ENCODE results near the gene SLITRK1.

DNA sequence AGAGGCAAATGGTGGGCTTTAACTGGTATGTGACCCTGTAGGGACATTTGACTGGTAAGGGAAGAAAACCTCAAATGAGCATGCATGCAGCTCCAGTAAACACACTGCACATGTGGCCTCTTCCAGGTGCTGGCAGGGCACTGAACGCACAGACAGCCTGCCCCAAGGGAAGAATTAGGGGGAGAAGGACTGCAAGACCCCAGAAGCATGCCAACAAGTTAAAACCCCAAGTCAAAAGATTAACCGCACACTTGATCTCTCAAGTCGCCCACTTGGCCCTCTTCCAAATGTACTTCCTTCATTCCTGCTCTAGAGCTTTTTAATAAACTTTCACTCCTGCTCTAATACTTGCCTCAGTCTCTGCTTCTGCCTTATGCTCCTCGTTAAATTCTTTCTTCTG lies 46.9 kb upstream of the SLITRK1 start:
- TF ChIP-seq, protein P1, sequence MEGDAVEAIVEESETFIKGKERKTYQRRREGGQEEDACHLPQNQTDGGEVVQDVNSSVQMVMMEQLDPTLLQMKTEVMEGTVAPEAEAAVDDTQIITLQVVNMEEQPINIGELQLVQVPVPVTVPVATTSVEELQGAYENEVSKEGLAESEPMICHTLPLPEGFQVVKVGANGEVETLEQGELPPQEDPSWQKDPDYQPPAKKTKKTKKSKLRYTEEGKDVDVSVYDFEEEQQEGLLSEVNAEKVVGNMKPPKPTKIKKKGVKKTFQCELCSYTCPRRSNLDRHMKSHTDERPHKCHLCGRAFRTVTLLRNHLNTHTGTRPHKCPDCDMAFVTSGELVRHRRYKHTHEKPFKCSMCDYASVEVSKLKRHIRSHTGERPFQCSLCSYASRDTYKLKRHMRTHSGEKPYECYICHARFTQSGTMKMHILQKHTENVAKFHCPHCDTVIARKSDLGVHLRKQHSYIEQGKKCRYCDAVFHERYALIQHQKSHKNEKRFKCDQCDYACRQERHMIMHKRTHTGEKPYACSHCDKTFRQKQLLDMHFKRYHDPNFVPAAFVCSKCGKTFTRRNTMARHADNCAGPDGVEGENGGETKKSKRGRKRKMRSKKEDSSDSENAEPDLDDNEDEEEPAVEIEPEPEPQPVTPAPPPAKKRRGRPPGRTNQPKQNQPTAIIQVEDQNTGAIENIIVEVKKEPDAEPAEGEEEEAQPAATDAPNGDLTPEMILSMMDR (IDR thresholded peaks at IDR 0.05): no peak
- TF ChIP-seq FOXJ3 (CRISPR knock-in tag; IDR thresholded peaks at IDR 0.05; ENCODE audit: borderline replicate concordance) (no peak), JUN (CRISPR knock-in tag; IDR thresholded peaks at IDR 0.05) (no peak), GABPB1 (CRISPR knock-in tag; IDR thresholded peaks at IDR 0.05) (no peak), ESRRA (CRISPR knock-in tag; IDR thresholded peaks at IDR 0.05; ENCODE audit: borderline replicate concordance) (no peak), CREB1 (CRISPR knock-in tag; IDR thresholded peaks at IDR 0.05) (no peak)
- TF ChIP-seq, protein P2, sequence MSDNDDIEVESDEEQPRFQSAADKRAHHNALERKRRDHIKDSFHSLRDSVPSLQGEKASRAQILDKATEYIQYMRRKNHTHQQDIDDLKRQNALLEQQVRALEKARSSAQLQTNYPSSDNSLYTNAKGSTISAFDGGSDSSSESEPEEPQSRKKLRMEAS (CRISPR knock-in tag; IDR thresholded peaks at IDR 0.05): no peak

Data from WTC11 (cell line).